Measurements from ENCODE around the gene ATP2C2.

DNA sequence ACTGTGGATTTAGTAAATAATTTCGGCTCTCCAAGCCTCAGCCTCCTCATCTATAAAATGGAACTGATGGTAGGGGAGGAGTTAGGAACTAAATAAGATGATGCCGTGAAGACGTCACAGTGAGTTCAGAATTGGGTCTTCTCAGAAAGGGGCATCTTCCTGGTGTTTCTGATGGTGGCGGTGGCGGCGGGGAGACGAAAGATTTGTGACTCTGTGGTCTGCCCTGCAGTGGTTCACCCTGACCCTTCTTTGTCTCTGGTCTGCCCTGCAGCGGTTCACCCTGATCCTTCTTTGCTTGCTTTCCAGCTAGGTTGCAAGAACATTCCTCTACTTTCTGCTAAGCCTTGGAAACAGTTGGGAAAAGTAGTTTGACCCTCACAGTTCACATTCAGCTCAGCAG, 39.3 kb upstream of the ATP2C2 start:
- TF ChIP-seq POLR2A (IDR thresholded peaks at IDR 0.05; ENCODE audit: low read length) (no peak), GATA1 (IDR thresholded peaks at IDR 0.05; ENCODE audit: low read depth, low read length) (no peak)
